ENCODE measurements around the gene AFF3.
"Not testable (repeated sequence)": the region's sequence is repeated elsewhere in the genome, so short reads cannot be mapped to it uniquely, and the experiment has no call there.

DNA sequence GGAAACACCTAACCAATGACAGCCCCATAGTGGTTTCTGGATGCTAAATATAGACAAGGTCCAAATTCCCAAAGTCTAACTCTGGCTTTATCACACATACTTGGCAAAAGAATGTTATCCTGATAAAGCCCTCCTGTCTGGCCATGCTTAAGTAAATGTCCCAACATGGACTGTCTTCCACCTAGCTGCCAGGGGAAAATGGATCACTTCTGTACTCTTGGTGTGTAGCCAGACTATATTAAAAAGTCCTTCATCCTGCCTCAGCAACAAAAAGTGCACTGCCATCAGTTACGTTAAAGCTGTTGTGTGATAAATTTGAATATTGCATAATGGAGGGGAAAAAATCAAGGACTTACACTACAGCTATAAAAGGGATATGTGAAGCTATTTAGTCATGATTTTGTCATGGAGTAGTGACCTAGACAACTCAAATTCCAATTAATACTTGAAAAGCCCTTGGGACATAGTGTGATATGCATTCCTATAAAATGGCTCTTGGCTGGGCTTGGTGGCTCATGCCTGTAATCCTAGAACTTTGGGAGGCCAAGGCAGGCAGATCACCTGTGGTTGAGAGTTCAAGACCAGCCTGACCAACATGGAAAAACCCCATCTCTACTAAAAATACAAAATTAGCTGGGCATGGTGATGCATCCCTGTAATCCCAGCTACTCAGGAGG, 60.0 kb downstream of the AFF3 start:
- TF ChIP-seq, protein P1, sequence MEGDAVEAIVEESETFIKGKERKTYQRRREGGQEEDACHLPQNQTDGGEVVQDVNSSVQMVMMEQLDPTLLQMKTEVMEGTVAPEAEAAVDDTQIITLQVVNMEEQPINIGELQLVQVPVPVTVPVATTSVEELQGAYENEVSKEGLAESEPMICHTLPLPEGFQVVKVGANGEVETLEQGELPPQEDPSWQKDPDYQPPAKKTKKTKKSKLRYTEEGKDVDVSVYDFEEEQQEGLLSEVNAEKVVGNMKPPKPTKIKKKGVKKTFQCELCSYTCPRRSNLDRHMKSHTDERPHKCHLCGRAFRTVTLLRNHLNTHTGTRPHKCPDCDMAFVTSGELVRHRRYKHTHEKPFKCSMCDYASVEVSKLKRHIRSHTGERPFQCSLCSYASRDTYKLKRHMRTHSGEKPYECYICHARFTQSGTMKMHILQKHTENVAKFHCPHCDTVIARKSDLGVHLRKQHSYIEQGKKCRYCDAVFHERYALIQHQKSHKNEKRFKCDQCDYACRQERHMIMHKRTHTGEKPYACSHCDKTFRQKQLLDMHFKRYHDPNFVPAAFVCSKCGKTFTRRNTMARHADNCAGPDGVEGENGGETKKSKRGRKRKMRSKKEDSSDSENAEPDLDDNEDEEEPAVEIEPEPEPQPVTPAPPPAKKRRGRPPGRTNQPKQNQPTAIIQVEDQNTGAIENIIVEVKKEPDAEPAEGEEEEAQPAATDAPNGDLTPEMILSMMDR (IDR thresholded peaks at IDR 0.05) = not testable (repeated sequence)
- not testable (repeated sequence) for TF ChIP-seq ZFX (IDR thresholded peaks at IDR 0.05; ENCODE audit: borderline replicate concordance)

Measured in 22Rv1 (cell line).